HepG2 (cell line): ENCODE measurements around the gene DACT2. TPM values are rescaled to one million over a fixed set of nuclear protein-coding genes. Genes with fewer than 3 reads are reported as not detected.

Experiments used
- AKAP8 ChIP-seq: sonication (generic); formaldehyde crosslinking; IDR thresholded peaks from 2 replicates; pipeline ENCODE4 v1.5.1; 2020; ENCODE audit warnings: mild to moderate bottlenecking, missing genetic modification reagents
- ARID4A ChIP-seq: sonication (generic); formaldehyde crosslinking; IDR thresholded peaks from 2 replicates; pipeline ENCODE4 v1.5.0; 2020; ENCODE audit warnings: mild to moderate bottlenecking, missing genetic modification reagents, borderline replicate concordance
- CBX5 ChIP-seq: sonication (generic); formaldehyde crosslinking; IDR thresholded peaks from 2 replicates; pipeline ENCODE4 v1.4.0; 2020; ENCODE audit warnings: missing genetic modification reagents, borderline replicate concordance
- DR1 ChIP-seq: sonication (generic); formaldehyde crosslinking; IDR thresholded peaks from 2 replicates; pipeline ENCODE4 v1.8.0; 2021; ENCODE audit warnings: mild to moderate bottlenecking, missing genetic modification reagents, inconsistent platforms
- HNF1A ChIP-seq, 2 experiments: sonication (generic) in 1 of 2; formaldehyde crosslinking in 1 of 2; IDR thresholded peaks; 2 replicates each; pipeline versions ENCODE4 v1.4.0 to v1.6.1; 2016 to 2020; ENCODE audit warnings: borderline replicate concordance in 1 of 2, low read depth in 1 of 2, mild to moderate bottlenecking in 1 of 2, missing genetic modification reagents in 1 of 2
- MIXL1 ChIP-seq: IDR thresholded peaks from 2 replicates; pipeline ENCODE4 v1.6.1; 2016
- NRL ChIP-seq: sonication (generic); formaldehyde crosslinking; IDR thresholded peaks from 2 replicates; pipeline ENCODE4 v1.5.0; 2020; ENCODE audit warnings: missing genetic modification reagents, mild to moderate bottlenecking, moderate library complexity, borderline replicate concordance
- PCBP1 ChIP-seq: fragments of 200-400 bp; formaldehyde crosslinking; IDR thresholded peaks from 2 replicates; pipeline ENCODE4 v1.6.1; 2017; ENCODE audit warnings: mild to moderate bottlenecking, low read depth, low read length, borderline replicate concordance
- POLR2G ChIP-seq: fragments of 200-400 bp; formaldehyde crosslinking; IDR thresholded peaks from 2 replicates; pipeline ENCODE4 v1.6.1; 2018; ENCODE audit warnings: mild to moderate bottlenecking, low read depth, low read length, moderate library complexity
- SAP130 ChIP-seq: IDR thresholded peaks from 2 replicates; pipeline ENCODE4 v1.6.1; 2016; ENCODE audit warnings: low read depth
- SIX4 ChIP-seq: sonication (generic); formaldehyde crosslinking; IDR thresholded peaks from 2 replicates; pipeline ENCODE4 v1.4.0; 2020; ENCODE audit warnings: missing genetic modification reagents
- ZNF234 ChIP-seq: sonication (generic); formaldehyde crosslinking; conservative IDR thresholded peaks from 2 replicates; pipeline ENCODE4 v1.5.1; 2020; ENCODE audit warnings: mild to moderate bottlenecking, missing genetic modification reagents
- ZNF598 ChIP-seq: sonication (generic); formaldehyde crosslinking; IDR thresholded peaks from 2 replicates; pipeline ENCODE4 v1.5.1; 2020; ENCODE audit warnings: mild to moderate bottlenecking, missing genetic modification reagents, borderline replicate concordance
- ZNF772 ChIP-seq: sonication (generic); formaldehyde crosslinking; IDR thresholded peaks from 2 replicates; pipeline ENCODE4 v1.5.0; 2020; ENCODE audit warnings: mild to moderate bottlenecking, missing genetic modification reagents
- ZSCAN25 ChIP-seq: sonication (generic); formaldehyde crosslinking; IDR thresholded peaks from 2 replicates; pipeline ENCODE4 v1.8.0; 2022; ENCODE audit warnings: mild to moderate bottlenecking, missing genetic modification reagents
- ZXDC ChIP-seq: sonication (generic); formaldehyde crosslinking; IDR thresholded peaks from 2 replicates; pipeline ENCODE4 v1.5.0; 2020; ENCODE audit warnings: mild to moderate bottlenecking, missing genetic modification reagents
- polyA plus RNA-seq, 8 experiments: library from polyadenylated mRNA; depleted of rRNA in 3 of 8; stranded (reverse) in 7 of 8; unstranded in 1 of 8; fragments of >200 nt; fragmentation: Illumina TruSeq in 4 of 8; extraction: Trizol in 4 of 8; gene quantifications; 2 replicates each; pipeline versions ENCODE4 v1.2.1 to v1.2.3, GENCODE V29; 2011 to 2016; ENCODE audit warnings: low read depth in 4 of 8, missing spikeins in 1 of 8, mixed read lengths in 1 of 8; ENCODE audit not compliant: insufficient read depth in 1 of 8
- total RNA-seq, 5 experiments: library from RNA; depleted of rRNA; stranded (reverse); fragments of >200 nt; fragmentation: Illumina TruSeq; extraction: Trizol; gene quantifications; 2 replicates each; pipeline ENCODE4 v1.2.3, GENCODE V29; 2016; ENCODE audit warnings: low read depth in 1 of 5

Gene DACT2
- total and polyA plus RNA-seq, 2 of the 13 experiments (the other 11 are each of a cell fraction or from before 2014, with no cell fraction given): 0.15 TPM; not detected in 1

GRCh38 chr6:168274037-168274952 is 45.3 kb downstream of the DACT2 start (continued):
- TF ChIP-seq ARID4A: peak; percentile 57; the same call in 1 of the 2 replicates
- TF ChIP-seq ZXDC (CRISPR knock-in tag): 0 out of 2 replicates have a peak, but pooled peaks have one; percentile 75
- TF ChIP-seq ZNF234 (CRISPR knock-in tag): peak; percentile 51; the same call in 1 of the 2 replicates
- TF ChIP-seq DR1 (CRISPR knock-in tag): peak; percentile 54; the same call in 1 of the 2 replicates
- peak; percentile 94; the same call in 1 of the 2 replicates for TF ChIP-seq PCBP1
- TF ChIP-seq AKAP8 (CRISPR knock-in tag): no peak; the same call in 1 of the 2 replicates
- TF ChIP-seq ZNF598 (CRISPR knock-in tag): peak; percentile 57; the same call in 1 of the 2 replicates
- peak; percentile 90 for TF ChIP-seq ZNF772 (CRISPR knock-in tag)
- peak; percentile 70 for TF ChIP-seq POLR2G
- TF ChIP-seq ZSCAN25 (CRISPR knock-in tag): peak; percentile 84
- 0 out of 2 replicates have a peak, but pooled peaks have one; percentile 30 for TF ChIP-seq SIX4 (CRISPR knock-in tag)
- TF ChIP-seq CBX5: peak; percentile 66
- peak; percentile 79 for TF ChIP-seq MIXL1 (CRISPR knock-in tag)
- peak; percentile 15; the same call in 1 of the 2 replicates for TF ChIP-seq NRL
- TF ChIP-seq SAP130: peak; percentile 70; the same call in 1 of the 2 replicates
- peak; percentile 97 for TF ChIP-seq HNF1A (IDR thresholded peaks at IDR 0.05; ENCODE audit: low read depth)
- peak; percentile 100 for TF ChIP-seq HNF1A (CRISPR knock-in tag; IDR thresholded peaks at IDR 0.05; ENCODE audit: borderline replicate concordance)
